Retinal pigment epithelial cell (primary cell): Measurements from ENCODE around the gene PPP2R2C.

Source experiments
- DNase-seq: peaks from one replicate; pipeline ENCODE4 v3.0.0-alpha.2; 2010; ENCODE audit warnings: low read depth
- H3K4me3 ChIP-seq: 2 replicates; pipeline ENCODE4 v1.5.1; 2011; ENCODE audit warnings: mild to moderate bottlenecking, low read length, control low read depth, moderate library complexity
- CTCF ChIP-seq: conservative IDR thresholded peaks from 2 replicates; pipeline ENCODE4 v1.5.1; 2011; ENCODE audit warnings: low read depth, low read length, control low read depth, inconsistent platforms

PPP2R2C gene

GRCh38 chr4:6463311-6464289, 8.8 kb downstream of the PPP2R2C start:
- DNase-seq: no peak
- H3K4me3 ChIP-seq: no peak overlapping the region
- no peak for TF ChIP-seq CTCF

GRCh38 chr4:6461301-6462165, 10.9 kb downstream of the PPP2R2C start:
- no peak for TF ChIP-seq CTCF
- H3K4me3 ChIP-seq: no peak overlapping the region
- DNase-seq: no peak

GRCh38 chr4:6460876-6461275, 11.5 kb downstream of the PPP2R2C start:
- no peak for TF ChIP-seq CTCF
- H3K4me3 ChIP-seq: no peak overlapping the region
- DNase-seq: no peak

- no peak for DNase-seq
- no peak overlapping the region for H3K4me3 ChIP-seq
- no peak for TF ChIP-seq CTCF
These were observed 13.9 kb downstream of the PPP2R2C start for GRCh38 chr4:6458528-6458927.

GRCh38 chr4:6456450-6456849, 16.0 kb downstream of the PPP2R2C start:
- H3K4me3 ChIP-seq: no peak overlapping the region
- TF ChIP-seq CTCF: no peak
- DNase-seq: no peak

GRCh38 chr4:6454112-6454910, 18.1 kb downstream of the PPP2R2C start:
- no peak overlapping the region for H3K4me3 ChIP-seq
- TF ChIP-seq CTCF: no peak
- no peak for DNase-seq
